HEK293 (cell line): ENCODE data around the gene LIN9.
A peak's percentile ranks its signal among the peaks of the same experiment; 100 is the strongest.

Experiments
- BCL11A ChIP-seq: fragments of 450-650 bp; formaldehyde crosslinking; IDR thresholded peaks from 2 replicates; pipeline ENCODE4 v1.5.1; 2016; ENCODE audit warnings: low read depth, missing biosample characterization, missing genetic modification characterization
- FEZF1 ChIP-seq: fragments of 450-650 bp; formaldehyde crosslinking; IDR thresholded peaks from 2 replicates; pipeline ENCODE4 v1.5.1; 2016; ENCODE audit warnings: missing biosample characterization, missing genetic modification characterization
- GLI2 ChIP-seq: fragments of 450-650 bp; formaldehyde crosslinking; IDR thresholded peaks from 2 replicates; pipeline ENCODE4; 2017; ENCODE audit warnings: missing biosample characterization, missing genetic modification characterization, low read depth, borderline replicate concordance
- KLF16 ChIP-seq: fragments of 450-650 bp; formaldehyde crosslinking; IDR thresholded peaks from 2 replicates; pipeline ENCODE4 v1.5.1; 2017; ENCODE audit warnings: missing biosample characterization, missing genetic modification characterization
- KLF7 ChIP-seq: fragments of 450-650 bp; formaldehyde crosslinking; IDR thresholded peaks from 2 replicates; pipeline ENCODE4 v1.5.1; 2016; ENCODE audit warnings: missing biosample characterization, missing genetic modification characterization, borderline replicate concordance
- OVOL3 ChIP-seq: fragments of 450-650 bp; formaldehyde crosslinking; IDR thresholded peaks from 2 replicates; pipeline ENCODE4 v1.5.1; 2016; ENCODE audit warnings: missing biosample characterization, missing genetic modification characterization
- ZBTB7A ChIP-seq: fragments of 450-650 bp; formaldehyde crosslinking; IDR thresholded peaks from 2 replicates; pipeline ENCODE4 v1.5.1; 2016; ENCODE audit warnings: low read depth, missing biosample characterization, missing genetic modification characterization
- ZFP3 ChIP-seq: fragments of 450-650 bp; formaldehyde crosslinking; IDR thresholded peaks from 2 replicates; pipeline ENCODE4 v1.5.1; 2016; ENCODE audit warnings: low read depth, missing biosample characterization, missing genetic modification characterization
- ZNF10 ChIP-seq: fragments of 450-650 bp; formaldehyde crosslinking; IDR thresholded peaks from 2 replicates; pipeline ENCODE4 v1.5.1; 2017; ENCODE audit warnings: missing biosample characterization, missing genetic modification characterization
- ZNF140 ChIP-seq: fragments of 450-650 bp; formaldehyde crosslinking; IDR thresholded peaks from 2 replicates; pipeline ENCODE4 v1.5.1; 2016; ENCODE audit warnings: missing biosample characterization, missing genetic modification characterization
- ZNF292 ChIP-seq: fragments of 450-650 bp; formaldehyde crosslinking; IDR thresholded peaks from 2 replicates; pipeline ENCODE4 v1.5.1; 2016; ENCODE audit warnings: low read depth, missing biosample characterization, missing genetic modification characterization, borderline replicate concordance
- ZNF302 ChIP-seq: fragments of 450-650 bp; formaldehyde crosslinking; IDR thresholded peaks from 2 replicates; pipeline ENCODE4 v1.5.1; 2016; ENCODE audit warnings: missing biosample characterization, missing genetic modification characterization, low read depth
- ZNF366 ChIP-seq: fragments of 450-650 bp; formaldehyde crosslinking; conservative IDR thresholded peaks from 2 replicates; pipeline ENCODE4 v1.5.1; 2016; ENCODE audit warnings: missing biosample characterization, missing genetic modification characterization
- ZNF473 ChIP-seq: fragments of 450-650 bp; formaldehyde crosslinking; IDR thresholded peaks from 2 replicates; pipeline ENCODE4 v1.5.1; 2017; ENCODE audit warnings: missing biosample characterization, missing genetic modification characterization
- ZNF529 ChIP-seq: fragments of 450-650 bp; formaldehyde crosslinking; IDR thresholded peaks from 2 replicates; pipeline ENCODE4 v1.5.1; 2017; ENCODE audit warnings: missing genetic modification characterization, missing biosample characterization; ENCODE audit not compliant: insufficient replicate concordance
- ZNF530 ChIP-seq: fragments of 450-650 bp; formaldehyde crosslinking; IDR thresholded peaks from 2 replicates; pipeline ENCODE4 v1.5.1; 2016; ENCODE audit warnings: low read depth, missing biosample characterization, missing genetic modification characterization
- ZNF544 ChIP-seq: fragments of 450-650 bp; formaldehyde crosslinking; IDR thresholded peaks from 2 replicates; pipeline ENCODE4 v1.5.0; 2017; ENCODE audit warnings: missing biosample characterization, missing genetic modification characterization
- ZNF707 ChIP-seq: fragments of 450-650 bp; formaldehyde crosslinking; IDR thresholded peaks from 2 replicates; pipeline ENCODE4 v1.5.1; 2016; ENCODE audit warnings: missing biosample characterization, missing genetic modification characterization
- TF ChIP-seq, protein P1 (sequence below): fragments of 450-650 bp; formaldehyde crosslinking; conservative IDR thresholded peaks from 2 replicates; pipeline ENCODE4 v1.5.1; 2016; ENCODE audit warnings: low read depth, missing biosample characterization, missing genetic modification characterization
- TF ChIP-seq, protein P2 (sequence below): fragments of 450-650 bp; formaldehyde crosslinking; IDR thresholded peaks from 2 replicates; pipeline ENCODE4 v1.5.1; 2016; ENCODE audit warnings: missing biosample characterization, missing genetic modification characterization
- TF ChIP-seq, protein P3 (sequence below): fragments of 450-650 bp; formaldehyde crosslinking; IDR thresholded peaks from 2 replicates; pipeline ENCODE4 v1.5.1; 2016; ENCODE audit warnings: missing biosample characterization, missing genetic modification characterization, low read depth
- TF ChIP-seq, protein P4 (sequence below): fragments of 450-650 bp; formaldehyde crosslinking; IDR thresholded peaks from 2 replicates; pipeline ENCODE4 v1.5.1; 2016; ENCODE audit warnings: missing biosample characterization, missing genetic modification characterization
- TF ChIP-seq, protein P5 (sequence below): fragments of 450-650 bp; formaldehyde crosslinking; optimal IDR thresholded peaks from 2 replicates; pipeline ENCODE3; 2016; ENCODE audit warnings: missing biosample characterization, mild to moderate bottlenecking, missing genetic modification characterization
- TF ChIP-seq, protein P6 (sequence below): fragments of 450-650 bp; formaldehyde crosslinking; IDR thresholded peaks from 2 replicates; pipeline ENCODE4 v1.5.1; 2017; ENCODE audit warnings: missing biosample characterization, missing genetic modification characterization
- TF ChIP-seq, protein P7 (sequence below): fragments of 450-650 bp; formaldehyde crosslinking; IDR thresholded peaks from 2 replicates; pipeline ENCODE4 v1.5.1; 2016; ENCODE audit warnings: missing biosample characterization, missing genetic modification characterization

The LIN9 gene

DNA sequence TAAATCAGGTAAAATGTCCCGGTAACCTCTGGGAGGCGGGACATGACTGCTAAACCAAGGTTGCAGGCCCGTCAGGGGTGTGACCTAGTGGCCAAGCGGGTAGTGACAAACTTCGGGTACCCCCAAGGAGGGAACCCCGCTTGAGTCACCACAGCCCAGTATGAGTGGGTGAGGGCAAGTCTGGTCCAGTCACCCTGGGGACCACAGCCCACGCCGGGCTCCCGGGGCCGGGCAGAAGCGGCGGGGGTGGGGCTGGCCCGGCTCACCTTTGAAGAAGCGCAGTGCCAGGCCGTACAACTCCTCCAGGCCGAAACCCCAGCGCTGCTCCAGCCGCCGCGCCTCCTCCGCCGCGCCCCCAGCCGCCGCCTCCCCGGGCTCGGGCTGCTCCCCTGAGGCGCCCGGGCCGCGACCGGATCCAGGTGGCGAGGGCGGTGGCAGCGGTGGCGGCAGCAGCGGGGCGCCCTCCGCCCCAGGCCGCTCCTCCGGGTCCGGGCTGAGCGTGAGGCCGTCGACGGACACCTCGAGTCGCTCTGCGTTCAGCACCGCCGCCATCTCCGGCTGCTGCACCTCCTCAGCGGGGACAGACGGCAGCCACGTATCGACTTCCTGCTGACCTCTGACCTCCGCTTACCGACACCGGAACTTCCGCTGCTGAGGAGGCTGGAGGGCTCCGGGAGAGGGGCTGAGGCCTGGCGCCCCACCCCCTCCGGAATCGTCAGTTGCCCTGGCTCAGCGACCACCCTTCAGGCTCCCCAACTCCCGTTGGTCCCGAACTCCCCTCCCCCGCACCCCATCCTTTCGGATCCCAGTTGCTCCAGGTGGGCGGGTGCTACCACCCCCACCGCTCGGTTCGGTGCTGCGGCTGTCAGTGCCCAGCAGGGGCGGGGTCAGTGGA lies 122.6 kb downstream of the LIN9 start, which contains the start of gene ACBD3 (continued):
- TF ChIP-seq ZNF473 (tag by site-specific recombination) (no peak), ZFP3 (no peak), OVOL3 (tag by site-specific recombination) (peak; percentile 79), KLF7 (peak; percentile 97; the same call in 1 of the 2 replicates), GLI2 (no peak), ZNF530 (tag by site-specific recombination) (no peak), ZNF140 (no peak), KLF16 (tag by site-specific recombination) (peak; percentile 99), ZNF544 (tag by site-specific recombination) (no peak), ZNF10 (no peak), ZNF707 (tag by site-specific recombination) (no peak), ZNF292 (tag by site-specific recombination) (no peak), BCL11A (tag by site-specific recombination) (peak; percentile 88), FEZF1 (tag by site-specific recombination) (no peak), ZNF302 (no peak), ZBTB7A (tag by site-specific recombination) (peak; percentile 97), ZNF366 (tag by site-specific recombination) (no peak), ZNF529 (no peak)
- TF ChIP-seq, protein P1, sequence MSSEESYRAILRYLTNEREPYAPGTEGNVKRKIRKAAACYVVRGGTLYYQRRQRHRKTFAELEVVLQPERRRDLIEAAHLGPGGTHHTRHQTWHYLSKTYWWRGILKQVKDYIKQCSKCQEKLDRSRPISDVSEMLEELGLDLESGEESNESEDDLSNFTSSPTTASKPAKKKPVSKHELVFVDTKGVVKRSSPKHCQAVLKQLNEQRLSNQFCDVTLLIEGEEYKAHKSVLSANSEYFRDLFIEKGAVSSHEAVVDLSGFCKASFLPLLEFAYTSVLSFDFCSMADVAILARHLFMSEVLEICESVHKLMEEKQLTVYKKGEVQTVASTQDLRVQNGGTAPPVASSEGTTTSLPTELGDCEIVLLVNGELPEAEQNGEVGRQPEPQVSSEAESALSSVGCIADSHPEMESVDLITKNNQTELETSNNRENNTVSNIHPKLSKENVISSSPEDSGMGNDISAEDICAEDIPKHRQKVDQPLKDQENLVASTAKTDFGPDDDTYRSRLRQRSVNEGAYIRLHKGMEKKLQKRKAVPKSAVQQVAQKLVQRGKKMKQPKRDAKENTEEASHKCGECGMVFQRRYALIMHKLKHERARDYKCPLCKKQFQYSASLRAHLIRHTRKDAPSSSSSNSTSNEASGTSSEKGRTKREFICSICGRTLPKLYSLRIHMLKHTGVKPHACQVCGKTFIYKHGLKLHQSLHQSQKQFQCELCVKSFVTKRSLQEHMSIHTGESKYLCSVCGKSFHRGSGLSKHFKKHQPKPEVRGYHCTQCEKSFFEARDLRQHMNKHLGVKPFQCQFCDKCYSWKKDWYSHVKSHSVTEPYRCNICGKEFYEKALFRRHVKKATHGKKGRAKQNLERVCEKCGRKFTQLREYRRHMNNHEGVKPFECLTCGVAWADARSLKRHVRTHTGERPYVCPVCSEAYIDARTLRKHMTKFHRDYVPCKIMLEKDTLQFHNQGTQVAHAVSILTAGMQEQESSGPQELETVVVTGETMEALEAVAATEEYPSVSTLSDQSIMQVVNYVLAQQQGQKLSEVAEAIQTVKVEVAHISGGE (tag by site-specific recombination) = peak; percentile 96
- TF ChIP-seq, protein P2, sequence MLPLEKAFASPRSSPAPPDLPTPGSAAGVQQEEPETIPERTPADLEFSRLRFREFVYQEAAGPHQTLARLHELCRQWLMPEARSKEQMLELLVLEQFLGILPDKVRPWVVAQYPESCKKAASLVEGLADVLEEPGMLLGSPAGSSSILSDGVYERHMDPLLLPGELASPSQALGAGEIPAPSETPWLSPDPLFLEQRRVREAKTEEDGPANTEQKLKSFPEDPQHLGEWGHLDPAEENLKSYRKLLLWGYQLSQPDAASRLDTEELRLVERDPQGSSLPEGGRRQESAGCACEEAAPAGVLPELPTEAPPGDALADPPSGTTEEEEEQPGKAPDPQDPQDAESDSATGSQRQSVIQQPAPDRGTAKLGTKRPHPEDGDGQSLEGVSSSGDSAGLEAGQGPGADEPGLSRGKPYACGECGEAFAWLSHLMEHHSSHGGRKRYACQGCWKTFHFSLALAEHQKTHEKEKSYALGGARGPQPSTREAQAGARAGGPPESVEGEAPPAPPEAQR (tag by site-specific recombination) = no peak
- TF ChIP-seq, protein P3, sequence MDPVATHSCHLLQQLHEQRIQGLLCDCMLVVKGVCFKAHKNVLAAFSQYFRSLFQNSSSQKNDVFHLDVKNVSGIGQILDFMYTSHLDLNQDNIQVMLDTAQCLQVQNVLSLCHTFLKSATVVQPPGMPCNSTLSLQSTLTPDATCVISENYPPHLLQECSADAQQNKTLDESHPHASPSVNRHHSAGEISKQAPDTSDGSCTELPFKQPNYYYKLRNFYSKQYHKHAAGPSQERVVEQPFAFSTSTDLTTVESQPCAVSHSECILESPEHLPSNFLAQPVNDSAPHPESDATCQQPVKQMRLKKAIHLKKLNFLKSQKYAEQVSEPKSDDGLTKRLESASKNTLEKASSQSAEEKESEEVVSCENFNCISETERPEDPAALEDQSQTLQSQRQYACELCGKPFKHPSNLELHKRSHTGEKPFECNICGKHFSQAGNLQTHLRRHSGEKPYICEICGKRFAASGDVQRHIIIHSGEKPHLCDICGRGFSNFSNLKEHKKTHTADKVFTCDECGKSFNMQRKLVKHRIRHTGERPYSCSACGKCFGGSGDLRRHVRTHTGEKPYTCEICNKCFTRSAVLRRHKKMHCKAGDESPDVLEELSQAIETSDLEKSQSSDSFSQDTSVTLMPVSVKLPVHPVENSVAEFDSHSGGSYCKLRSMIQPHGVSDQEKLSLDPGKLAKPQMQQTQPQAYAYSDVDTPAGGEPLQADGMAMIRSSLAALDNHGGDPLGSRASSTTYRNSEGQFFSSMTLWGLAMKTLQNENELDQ = no peak
- TF ChIP-seq, protein P4, sequence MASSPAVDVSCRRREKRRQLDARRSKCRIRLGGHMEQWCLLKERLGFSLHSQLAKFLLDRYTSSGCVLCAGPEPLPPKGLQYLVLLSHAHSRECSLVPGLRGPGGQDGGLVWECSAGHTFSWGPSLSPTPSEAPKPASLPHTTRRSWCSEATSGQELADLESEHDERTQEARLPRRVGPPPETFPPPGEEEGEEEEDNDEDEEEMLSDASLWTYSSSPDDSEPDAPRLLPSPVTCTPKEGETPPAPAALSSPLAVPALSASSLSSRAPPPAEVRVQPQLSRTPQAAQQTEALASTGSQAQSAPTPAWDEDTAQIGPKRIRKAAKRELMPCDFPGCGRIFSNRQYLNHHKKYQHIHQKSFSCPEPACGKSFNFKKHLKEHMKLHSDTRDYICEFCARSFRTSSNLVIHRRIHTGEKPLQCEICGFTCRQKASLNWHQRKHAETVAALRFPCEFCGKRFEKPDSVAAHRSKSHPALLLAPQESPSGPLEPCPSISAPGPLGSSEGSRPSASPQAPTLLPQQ = peak; percentile 80
- TF ChIP-seq, protein P5, sequence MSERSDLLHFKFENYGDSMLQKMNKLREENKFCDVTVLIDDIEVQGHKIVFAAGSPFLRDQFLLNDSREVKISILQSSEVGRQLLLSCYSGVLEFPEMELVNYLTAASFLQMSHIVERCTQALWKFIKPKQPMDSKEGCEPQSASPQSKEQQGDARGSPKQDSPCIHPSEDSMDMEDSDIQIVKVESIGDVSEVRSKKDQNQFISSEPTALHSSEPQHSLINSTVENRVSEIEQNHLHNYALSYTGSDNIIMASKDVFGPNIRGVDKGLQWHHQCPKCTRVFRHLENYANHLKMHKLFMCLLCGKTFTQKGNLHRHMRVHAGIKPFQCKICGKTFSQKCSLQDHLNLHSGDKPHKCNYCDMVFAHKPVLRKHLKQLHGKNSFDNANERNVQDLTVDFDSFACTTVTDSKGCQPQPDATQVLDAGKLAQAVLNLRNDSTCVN (tag by site-specific recombination) = peak; percentile 59
- TF ChIP-seq, protein P6, sequence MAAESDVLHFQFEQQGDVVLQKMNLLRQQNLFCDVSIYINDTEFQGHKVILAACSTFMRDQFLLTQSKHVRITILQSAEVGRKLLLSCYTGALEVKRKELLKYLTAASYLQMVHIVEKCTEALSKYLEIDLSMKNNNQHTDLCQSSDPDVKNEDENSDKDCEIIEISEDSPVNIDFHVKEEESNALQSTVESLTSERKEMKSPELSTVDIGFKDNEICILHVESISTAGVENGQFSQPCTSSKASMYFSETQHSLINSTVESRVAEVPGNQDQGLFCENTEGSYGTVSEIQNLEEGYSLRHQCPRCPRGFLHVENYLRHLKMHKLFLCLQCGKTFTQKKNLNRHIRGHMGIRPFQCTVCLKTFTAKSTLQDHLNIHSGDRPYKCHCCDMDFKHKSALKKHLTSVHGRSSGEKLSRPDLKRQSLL (tag by site-specific recombination) = no peak
- TF ChIP-seq, protein P7, sequence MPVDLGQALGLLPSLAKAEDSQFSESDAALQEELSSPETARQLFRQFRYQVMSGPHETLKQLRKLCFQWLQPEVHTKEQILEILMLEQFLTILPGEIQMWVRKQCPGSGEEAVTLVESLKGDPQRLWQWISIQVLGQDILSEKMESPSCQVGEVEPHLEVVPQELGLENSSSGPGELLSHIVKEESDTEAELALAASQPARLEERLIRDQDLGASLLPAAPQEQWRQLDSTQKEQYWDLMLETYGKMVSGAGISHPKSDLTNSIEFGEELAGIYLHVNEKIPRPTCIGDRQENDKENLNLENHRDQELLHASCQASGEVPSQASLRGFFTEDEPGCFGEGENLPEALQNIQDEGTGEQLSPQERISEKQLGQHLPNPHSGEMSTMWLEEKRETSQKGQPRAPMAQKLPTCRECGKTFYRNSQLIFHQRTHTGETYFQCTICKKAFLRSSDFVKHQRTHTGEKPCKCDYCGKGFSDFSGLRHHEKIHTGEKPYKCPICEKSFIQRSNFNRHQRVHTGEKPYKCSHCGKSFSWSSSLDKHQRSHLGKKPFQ (tag by site-specific recombination) = no peak
